ENCODE results near the gene VPS13D.
"Not testable (repeated sequence)": the region's sequence is repeated elsewhere in the genome, so short reads cannot be mapped to it uniquely, and the experiment has no call there.

DNA sequence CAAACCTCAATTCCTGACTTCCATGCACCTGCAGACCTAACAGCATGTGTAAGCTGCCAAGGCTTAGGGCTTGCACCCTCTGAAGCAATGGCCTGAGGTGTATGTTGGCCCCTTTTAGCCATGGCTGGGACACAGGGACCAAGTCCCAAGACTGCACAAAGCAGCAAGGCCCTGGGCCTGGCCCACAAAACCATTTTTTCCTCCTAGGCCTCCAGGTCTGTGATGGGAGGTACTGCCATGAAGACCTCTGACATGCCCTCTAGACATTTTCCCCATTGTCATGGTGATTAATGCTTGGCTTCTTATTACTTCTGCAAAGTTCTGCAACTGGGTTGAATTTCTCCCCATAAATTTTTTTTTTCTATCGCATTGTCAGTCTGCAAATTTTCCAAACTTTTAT lies 7.1 kb upstream of the VPS13D start:
- TF ChIP-seq, protein P1, sequence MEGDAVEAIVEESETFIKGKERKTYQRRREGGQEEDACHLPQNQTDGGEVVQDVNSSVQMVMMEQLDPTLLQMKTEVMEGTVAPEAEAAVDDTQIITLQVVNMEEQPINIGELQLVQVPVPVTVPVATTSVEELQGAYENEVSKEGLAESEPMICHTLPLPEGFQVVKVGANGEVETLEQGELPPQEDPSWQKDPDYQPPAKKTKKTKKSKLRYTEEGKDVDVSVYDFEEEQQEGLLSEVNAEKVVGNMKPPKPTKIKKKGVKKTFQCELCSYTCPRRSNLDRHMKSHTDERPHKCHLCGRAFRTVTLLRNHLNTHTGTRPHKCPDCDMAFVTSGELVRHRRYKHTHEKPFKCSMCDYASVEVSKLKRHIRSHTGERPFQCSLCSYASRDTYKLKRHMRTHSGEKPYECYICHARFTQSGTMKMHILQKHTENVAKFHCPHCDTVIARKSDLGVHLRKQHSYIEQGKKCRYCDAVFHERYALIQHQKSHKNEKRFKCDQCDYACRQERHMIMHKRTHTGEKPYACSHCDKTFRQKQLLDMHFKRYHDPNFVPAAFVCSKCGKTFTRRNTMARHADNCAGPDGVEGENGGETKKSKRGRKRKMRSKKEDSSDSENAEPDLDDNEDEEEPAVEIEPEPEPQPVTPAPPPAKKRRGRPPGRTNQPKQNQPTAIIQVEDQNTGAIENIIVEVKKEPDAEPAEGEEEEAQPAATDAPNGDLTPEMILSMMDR (IDR thresholded peaks at IDR 0.05), result not testable (repeated sequence)
- not testable (repeated sequence) for TF ChIP-seq POLR2A (IDR thresholded peaks at IDR 0.05)

All from testis (tissue), 2 donors.